HepG2 (cell line): ENCODE results near the gene USP36. TPM values are rescaled to one million over a fixed set of nuclear protein-coding genes. Genes with fewer than 3 reads are reported as not detected.

Experiments used
- ATAC-seq: fragments of 200-7000 bp; cut with Tn5 transposase; 3 replicates; pipeline ENCODE4 v1.9.1; 2020; ENCODE audit warnings: mild to moderate bottlenecking, moderate library complexity
- BruUV-seq: library from RNA; stranded (reverse); fragments of 400-500 nt; replicated peaks from 2 replicates; lab custom pipeline; 2021; lab: Mats Ljungman, UMichigan
- CTCF ChIA-PET: fragments of 300-600 bp; formaldehyde crosslinking; extraction: SDS; loops from one replicate; lab custom pipeline; 2021; ENCODE audit warnings: low total read pairs, inconsistent platforms, low intra/inter-chr PET ratio; lab: Yijun Ruan, JAX
- POLR2A ChIA-PET: fragments of 350-600 bp; sonication (Branson Sonifier 250); formaldehyde crosslinking; loops from one replicate; lab custom pipeline; 2020; ENCODE audit warnings: antibody characterized with exemption, inconsistent platforms; lab: Yijun Ruan, JAX
- DNase-seq: peaks from one replicate; pipeline ENCODE4 v3.0.0-alpha.2; 2015; ENCODE audit warnings: low spot score
- FAIRE-seq: peaks from 3 replicates; lab custom pipeline; 2011; peaks lifted over from hg19 to GRCh38; lab: Jason Lieb, UNC
- H2AFZ ChIP-seq: one replicate; pipeline ENCODE4 v1.6.1; 2011; ENCODE audit warnings: low read length, inconsistent platforms
- H3K27ac ChIP-seq: fragments of 300-600 bp; 3 replicates; pipeline ENCODE4 v1.8.0; 2011; ENCODE audit warnings: mixed run types, mild to moderate bottlenecking, mixed read lengths, low read length, inconsistent platforms; ENCODE audit not compliant: insufficient read depth; ENCODE audit errors: extremely low read length
- H3K27me3 ChIP-seq, 2 experiments: fragments of 200-600 bp in 1 of 2; 2 replicates in 1 of 2; 3 replicates in 1 of 2; pipeline versions ENCODE4 v1.6.0 to v1.8.0; 2011; ENCODE audit warnings: low read length in 2 of 2, mild to moderate bottlenecking in 2 of 2, moderate library complexity in 2 of 2, inconsistent platforms in 1 of 2; ENCODE audit not compliant: insufficient read depth in 2 of 2, control insufficient read depth in 1 of 2
- H3K36me3 ChIP-seq, 2 experiments: fragments of 200-600 bp in 1 of 2; replicated peaks in 1 of 2; 2 replicates in 1 of 2; 3 replicates in 1 of 2; pipeline versions ENCODE4 v1.5.1 to v1.8.0; 2011; ENCODE audit warnings: low read length in 2 of 2, inconsistent platforms in 1 of 2; ENCODE audit not compliant: insufficient read depth in 2 of 2, control insufficient read depth in 1 of 2
- H3K4me1 ChIP-seq: 2 replicates; pipeline ENCODE4 v1.5.1; 2012; ENCODE audit warnings: low read length, inconsistent platforms; ENCODE audit not compliant: insufficient read depth
- H3K4me2 ChIP-seq: 2 replicates; pipeline ENCODE4 v1.6.0; 2011; ENCODE audit warnings: low read depth, low read length, inconsistent platforms
- H3K4me3 ChIP-seq, 3 experiments: fragments of 200-600 bp in 1 of 3; sonication (generic), shearing (Covaris generic) in 1 of 3; replicated peaks in 1 of 3; 2 replicates each; pipeline ENCODE4 v1.5.1; 2011 to 2016; ENCODE audit warnings: low read length in 3 of 3, inconsistent platforms in 2 of 3, low read depth in 2 of 3, mild to moderate bottlenecking in 2 of 3, control low read depth in 1 of 3, mixed read lengths in 1 of 3; ENCODE audit not compliant: insufficient read depth in 1 of 3
- H3K79me2 ChIP-seq: one replicate; pipeline ENCODE4 v1.6.1; 2011; ENCODE audit warnings: low read length, inconsistent platforms; ENCODE audit not compliant: insufficient read depth
- H3K9ac ChIP-seq: 2 replicates; pipeline ENCODE4 v1.6.0; 2011; ENCODE audit warnings: mild to moderate bottlenecking, low read depth, low read length, inconsistent platforms; ENCODE audit not compliant: insufficient read depth
- H3K9me3 ChIP-seq: 2 replicates; pipeline ENCODE4 v1.5.1; 2012; ENCODE audit warnings: mild to moderate bottlenecking, low read length
- H4K20me1 ChIP-seq: 2 replicates; pipeline ENCODE4 v1.6.0; 2011; ENCODE audit warnings: inconsistent platforms, mild to moderate bottlenecking, low read length, moderate library complexity; ENCODE audit not compliant: insufficient read depth
- NFIB ChIP-seq: sonication (generic); formaldehyde crosslinking; IDR thresholded peaks from 2 replicates; pipeline ENCODE4 v1.9.0; 2021; ENCODE audit warnings: missing genetic modification reagents, mild to moderate bottlenecking, borderline replicate concordance
- PLRG1 ChIP-seq: fragments of 450-650 bp; conservative IDR thresholded peaks from 2 replicates; pipeline ENCODE4 v1.6.1; 2016
- TOPORS ChIP-seq: sonication (generic); formaldehyde crosslinking; IDR thresholded peaks from 2 replicates; pipeline ENCODE4 v1.8.0; 2023; ENCODE audit warnings: mild to moderate bottlenecking, missing genetic modification reagents
- YY1 ChIP-seq: IDR thresholded peaks from 2 replicates; pipeline ENCODE4 v1.6.1; 2011; ENCODE audit warnings: low read length, low read depth, moderate library complexity, mild to moderate bottlenecking; ENCODE audit not compliant: insufficient read depth, insufficient replicate concordance
- ZNF136 ChIP-seq: sonication (generic); formaldehyde crosslinking; IDR thresholded peaks from 2 replicates; pipeline ENCODE4 v1.8.1; 2022; ENCODE audit warnings: low read depth, mild to moderate bottlenecking, moderate library complexity, missing genetic modification reagents
- ZNF674 ChIP-seq: sonication (generic); formaldehyde crosslinking; IDR thresholded peaks from 2 replicates; pipeline ENCODE4 v1.5.0; 2020; ENCODE audit warnings: low read depth, mild to moderate bottlenecking, missing genetic modification reagents
- ZNF709 ChIP-seq: sonication (generic); formaldehyde crosslinking; IDR thresholded peaks from 2 replicates; pipeline ENCODE4 v1.5.0; 2020; ENCODE audit warnings: mild to moderate bottlenecking, missing genetic modification reagents
- ZNF766 ChIP-seq: sonication (generic); formaldehyde crosslinking; IDR thresholded peaks from 2 replicates; pipeline ENCODE4 v1.5.0; 2020; ENCODE audit warnings: missing genetic modification reagents, borderline replicate concordance
- WGBS: methylation state at CpG from one replicate; pipeline ENCODE4 v1.1.6; 2017; ENCODE audit warnings: low lambda C conversion rate; 5-methylcytosine and 5-hydroxymethylcytosine counted together
- in situ Hi-C: cut with HindIII; loops from 2 replicates; pipeline ENCODE4 v1.10.0; 2017; ENCODE audit warnings: low pct_unique_long_range_greater_than_20kb; ENCODE audit not compliant: extremely low pct_ligation_motif_present
- intact Hi-C: fragments of 100-400 bp; cut with micrococcal nuclease; formaldehyde crosslinking; loops from one replicate; pipeline ENCODE4 v1.10.0; 2022; ENCODE audit not compliant: unreplicated experiment
- polyA plus RNA-seq, 8 experiments: library from polyadenylated mRNA; depleted of rRNA in 3 of 8; stranded (reverse) in 7 of 8; unstranded in 1 of 8; fragments of >200 nt; fragmentation: Illumina TruSeq in 4 of 8; extraction: Trizol in 4 of 8; gene quantifications; 2 replicates each; pipeline versions ENCODE4 v1.2.1 to v1.2.3, GENCODE V29; 2011 to 2016; ENCODE audit warnings: low read depth in 4 of 8, missing spikeins in 1 of 8, mixed read lengths in 1 of 8; ENCODE audit not compliant: insufficient read depth in 1 of 8
- total RNA-seq, 5 experiments: library from RNA; depleted of rRNA; stranded (reverse); fragments of >200 nt; fragmentation: Illumina TruSeq; extraction: Trizol; gene quantifications; 2 replicates each; pipeline ENCODE4 v1.2.3, GENCODE V29; 2016; ENCODE audit warnings: low read depth in 1 of 5
- TF ChIP-seq, protein P1 (sequence below): sonication (generic); formaldehyde crosslinking; IDR thresholded peaks from 2 replicates; pipeline ENCODE4 v1.8.0; 2022; ENCODE audit warnings: mild to moderate bottlenecking, missing genetic modification reagents, borderline replicate concordance
- TF ChIP-seq, protein P2 (sequence below): sonication (generic); formaldehyde crosslinking; IDR thresholded peaks from 2 replicates; pipeline ENCODE4 v1.4.0; 2020; ENCODE audit warnings: missing genetic modification reagents; ENCODE audit errors: not compliant biosample characterization
- TF ChIP-seq, protein P3 (sequence below): sonication (generic); formaldehyde crosslinking; IDR thresholded peaks from 2 replicates; pipeline ENCODE4 v1.5.1; 2020; ENCODE audit warnings: missing genetic modification reagents, mild to moderate bottlenecking, borderline replicate concordance
- TF ChIP-seq, protein P4 (sequence below): sonication (generic); formaldehyde crosslinking; IDR thresholded peaks from 2 replicates; pipeline ENCODE4 v1.4.0; 2020; ENCODE audit warnings: missing genetic modification reagents, low read depth, mild to moderate bottlenecking, borderline replicate concordance

USP36 gene
- total and polyA plus RNA-seq, 2 of the 13 experiments (the other 11 are each of a cell fraction or from before 2014, with no cell fraction given): 29.6 to 45.9 TPM

DNA sequence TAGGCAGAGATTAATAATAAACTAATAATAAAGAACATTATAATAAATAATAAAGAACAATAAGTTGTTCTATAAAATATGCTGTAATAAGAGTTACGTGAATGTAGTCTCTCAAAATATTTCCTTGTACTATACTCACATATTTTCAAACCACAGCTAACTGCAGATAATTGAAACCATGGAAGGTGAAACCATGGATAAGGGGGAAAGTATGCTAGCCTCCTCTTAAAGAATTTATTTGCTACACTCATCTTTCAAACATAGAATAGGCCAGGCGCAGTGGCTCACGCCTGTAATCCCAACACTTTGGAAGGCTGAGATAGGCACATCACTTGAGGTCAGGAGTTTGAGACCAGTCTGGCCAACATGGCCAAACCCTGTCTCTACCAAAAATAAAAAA, 77.1 kb downstream of the USP36 start:
- POLR2A ChIA-PET: no interaction called here
- peaks cover 6% of the 10 kb centered on the region; the same call in 1 of the 2 replicates for H4K20me1 ChIP-seq
- CTCF ChIA-PET: no interaction called here
- intact Hi-C loops: no loop called here
- in situ Hi-C loops: no loop called here
- BruUV-seq: no TSS peak
- H3K9ac ChIP-seq: no peak overlapping the region
- TF ChIP-seq ZNF709 (CRISPR knock-in tag): no peak
- no peak for TF ChIP-seq NFIB (CRISPR knock-in tag)
- TF ChIP-seq, protein P1, sequence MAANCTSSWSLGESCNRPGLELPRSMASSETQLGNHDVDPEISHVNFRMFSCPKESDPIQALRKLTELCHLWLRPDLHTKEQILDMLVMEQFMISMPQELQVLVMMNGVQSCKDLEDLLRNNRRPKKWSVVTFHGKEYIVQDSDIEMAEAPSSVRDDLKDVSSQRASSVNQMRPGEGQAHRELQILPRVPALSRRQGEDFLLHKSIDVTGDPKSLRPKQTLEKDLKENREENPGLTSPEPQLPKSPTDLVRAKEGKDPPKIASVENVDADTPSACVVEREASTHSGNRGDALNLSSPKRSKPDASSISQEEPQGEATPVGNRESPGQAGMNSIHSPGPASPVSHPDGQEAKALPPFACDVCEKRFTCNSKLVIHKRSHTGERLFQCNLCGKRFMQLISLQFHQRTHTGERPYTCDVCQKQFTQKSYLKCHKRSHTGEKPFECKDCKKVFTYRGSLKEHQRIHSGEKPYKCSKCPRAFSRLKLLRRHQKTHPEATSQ (CRISPR knock-in tag): no peak
- TF ChIP-seq, protein P2, sequence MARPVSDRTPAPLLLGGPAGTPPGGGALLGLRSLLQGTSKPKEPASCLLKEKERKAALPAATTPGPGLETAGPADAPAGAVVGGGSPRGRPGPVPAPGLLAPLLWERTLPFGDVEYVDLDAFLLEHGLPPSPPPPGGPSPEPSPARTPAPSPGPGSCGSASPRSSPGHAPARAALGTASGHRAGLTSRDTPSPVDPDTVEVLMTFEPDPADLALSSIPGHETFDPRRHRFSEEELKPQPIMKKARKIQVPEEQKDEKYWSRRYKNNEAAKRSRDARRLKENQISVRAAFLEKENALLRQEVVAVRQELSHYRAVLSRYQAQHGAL (CRISPR knock-in tag): no peak
- no peak for TF ChIP-seq YY1
- TF ChIP-seq PLRG1: no peak
- no peak for TF ChIP-seq ZNF136 (CRISPR knock-in tag)
- TF ChIP-seq TOPORS (CRISPR knock-in tag): no peak
- TF ChIP-seq, protein P3, sequence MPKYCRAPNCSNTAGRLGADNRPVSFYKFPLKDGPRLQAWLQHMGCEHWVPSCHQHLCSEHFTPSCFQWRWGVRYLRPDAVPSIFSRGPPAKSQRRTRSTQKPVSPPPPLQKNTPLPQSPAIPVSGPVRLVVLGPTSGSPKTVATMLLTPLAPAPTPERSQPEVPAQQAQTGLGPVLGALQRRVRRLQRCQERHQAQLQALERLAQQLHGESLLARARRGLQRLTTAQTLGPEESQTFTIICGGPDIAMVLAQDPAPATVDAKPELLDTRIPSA: no peak
- TF ChIP-seq ZNF766 (CRISPR knock-in tag): no peak
- no peak for TF ChIP-seq ZNF674
- TF ChIP-seq, protein P4, sequence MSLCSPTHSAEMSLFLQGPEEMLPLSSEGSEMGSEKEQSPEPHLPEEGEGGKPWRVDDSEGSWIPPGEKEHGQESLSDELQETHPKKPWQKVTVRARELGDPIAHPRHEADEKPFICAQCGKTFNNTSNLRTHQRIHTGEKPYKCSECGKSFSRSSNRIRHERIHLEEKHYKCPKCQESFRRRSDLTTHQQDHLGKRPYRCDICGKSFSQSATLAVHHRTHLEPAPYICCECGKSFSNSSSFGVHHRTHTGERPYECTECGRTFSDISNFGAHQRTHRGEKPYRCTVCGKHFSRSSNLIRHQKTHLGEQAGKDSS (CRISPR knock-in tag): no peak
- H3K27ac ChIP-seq: no peak overlapping the region
- FAIRE-seq (no peak), DNase-seq (no peak), ATAC-seq (no peak)
- no peak overlapping the region for H3K4me2 ChIP-seq
- H3K4me1 ChIP-seq: peaks cover 78% of the 10 kb centered on the region
- WGBS: 100% methylated on average over 3 of the region's 3 CpGs
- H3K36me3 ChIP-seq: no peaks in the 10 kb centered on the region; a peak in 1 of 5 replicates
- no peak overlapping the region for H3K4me3 ChIP-seq
- peaks cover 87% of the 10 kb centered on the region for H3K79me2 ChIP-seq
- H3K9me3 ChIP-seq: no peaks in the 10 kb centered on the region
- H2AFZ ChIP-seq: no peak overlapping the region
- no peaks in the 10 kb centered on the region for H3K27me3 ChIP-seq
